ENCODE results near the gene CACNA2D3.

The CACNA2D3 gene

GRCh38 chr3:54712539-54712938 is 590.2 kb downstream of the CACNA2D3 start:
- no peak for DNase-seq

GRCh38 chr3:54713031-54713430 is 590.7 kb downstream of the CACNA2D3 start:
- DNase-seq = no peak

DNA sequence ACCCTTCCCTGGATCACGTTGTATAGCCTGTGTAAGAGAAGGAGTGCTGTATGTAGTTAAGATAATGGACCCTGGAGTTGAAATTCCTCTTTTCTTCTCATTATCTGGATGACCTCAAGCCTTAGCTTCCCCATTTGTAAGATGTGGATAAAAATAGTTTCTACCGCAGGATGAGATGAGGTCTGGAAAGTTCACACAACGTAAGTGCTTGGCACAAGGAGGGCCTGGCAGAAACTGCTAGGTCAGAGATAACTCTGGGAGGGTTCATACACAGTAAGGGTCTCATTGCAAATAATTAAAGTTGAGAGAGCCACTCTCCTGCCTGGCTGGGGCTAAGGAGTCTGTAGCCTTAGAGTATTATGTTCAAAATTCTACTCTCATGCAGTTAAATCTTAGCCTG is 591.1 kb downstream of the CACNA2D3 start:
- no peak for DNase-seq

DNA sequence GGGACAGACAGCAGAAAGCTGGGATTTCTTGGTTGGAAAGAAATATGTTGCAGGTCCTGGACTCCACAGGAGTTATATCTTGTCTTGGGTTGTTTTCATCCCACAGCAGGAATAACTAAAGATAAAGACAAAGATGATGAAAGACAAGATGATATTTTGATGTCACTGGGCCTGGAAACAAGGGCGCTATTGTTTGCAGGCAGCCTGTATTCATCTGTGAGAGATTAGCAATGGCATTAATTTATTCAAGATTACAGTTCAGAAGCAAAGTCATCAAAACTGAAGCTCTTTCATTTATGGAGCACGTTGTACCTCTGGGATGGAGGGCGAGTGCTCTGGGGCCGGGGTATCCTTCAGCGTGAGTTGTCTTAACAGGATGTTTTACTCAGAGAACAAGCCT is 591.7 kb downstream of the CACNA2D3 start:
- no peak for DNase-seq

- no peak for DNase-seq
Measured at GRCh38 chr3:54717506-54717905, 595.2 kb downstream of the CACNA2D3 start.

GRCh38 chr3:54719914-54720313 is 597.6 kb downstream of the CACNA2D3 start:
- no peak for DNase-seq

DNA sequence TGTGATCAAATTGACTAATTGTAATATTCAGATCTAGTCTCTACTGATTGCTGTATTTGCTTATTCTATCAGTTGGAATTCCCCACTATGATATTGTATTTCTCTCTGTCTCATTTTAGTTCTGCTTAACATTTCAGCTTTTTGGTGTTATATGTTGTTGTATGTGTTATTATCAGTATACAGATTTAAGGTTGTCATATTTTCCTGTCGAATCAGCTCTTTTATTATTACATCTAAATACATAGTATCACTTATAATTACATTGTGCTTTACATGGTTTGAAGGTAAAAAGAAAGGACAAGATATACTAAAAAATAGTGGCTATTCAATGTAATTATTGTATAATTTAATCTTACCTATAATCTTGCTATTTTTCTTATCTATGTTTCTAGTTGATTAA is 598.3 kb downstream of the CACNA2D3 start:
- no peak for DNase-seq

DNA sequence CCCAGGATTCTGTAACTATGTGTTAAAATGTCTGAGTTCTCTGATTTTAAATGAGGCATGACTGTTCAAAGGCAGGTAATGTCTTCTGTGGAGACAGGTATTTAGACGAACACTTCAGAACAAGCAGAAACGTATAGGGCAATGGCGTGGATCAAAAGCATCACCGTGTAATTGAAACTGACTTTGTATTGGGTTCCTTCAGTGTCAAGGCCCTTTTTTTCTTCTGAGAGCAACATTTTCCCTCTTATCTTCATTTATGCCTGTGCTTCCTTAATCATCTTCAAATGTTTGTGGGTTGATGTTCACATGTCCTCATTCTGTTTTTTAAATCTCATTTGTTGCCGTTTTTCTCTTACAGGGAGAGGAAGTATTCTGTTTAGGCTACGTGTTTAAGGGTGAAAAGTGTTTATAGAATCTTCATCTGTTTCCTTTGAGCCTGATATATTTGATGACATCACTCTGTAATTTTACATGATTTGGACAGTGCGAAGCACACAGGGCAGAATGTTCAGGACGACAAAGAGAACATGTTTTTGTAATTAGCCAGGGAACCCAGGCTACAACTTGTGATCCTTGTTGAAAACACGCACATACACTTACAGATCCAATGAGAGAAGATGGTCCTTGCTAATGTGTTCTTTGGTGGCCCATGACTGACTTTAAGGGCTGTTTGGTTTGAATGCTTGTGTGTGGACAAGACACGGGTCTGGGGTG is 609.5 kb downstream of the CACNA2D3 start:
- no peak for DNase-seq

DNA sequence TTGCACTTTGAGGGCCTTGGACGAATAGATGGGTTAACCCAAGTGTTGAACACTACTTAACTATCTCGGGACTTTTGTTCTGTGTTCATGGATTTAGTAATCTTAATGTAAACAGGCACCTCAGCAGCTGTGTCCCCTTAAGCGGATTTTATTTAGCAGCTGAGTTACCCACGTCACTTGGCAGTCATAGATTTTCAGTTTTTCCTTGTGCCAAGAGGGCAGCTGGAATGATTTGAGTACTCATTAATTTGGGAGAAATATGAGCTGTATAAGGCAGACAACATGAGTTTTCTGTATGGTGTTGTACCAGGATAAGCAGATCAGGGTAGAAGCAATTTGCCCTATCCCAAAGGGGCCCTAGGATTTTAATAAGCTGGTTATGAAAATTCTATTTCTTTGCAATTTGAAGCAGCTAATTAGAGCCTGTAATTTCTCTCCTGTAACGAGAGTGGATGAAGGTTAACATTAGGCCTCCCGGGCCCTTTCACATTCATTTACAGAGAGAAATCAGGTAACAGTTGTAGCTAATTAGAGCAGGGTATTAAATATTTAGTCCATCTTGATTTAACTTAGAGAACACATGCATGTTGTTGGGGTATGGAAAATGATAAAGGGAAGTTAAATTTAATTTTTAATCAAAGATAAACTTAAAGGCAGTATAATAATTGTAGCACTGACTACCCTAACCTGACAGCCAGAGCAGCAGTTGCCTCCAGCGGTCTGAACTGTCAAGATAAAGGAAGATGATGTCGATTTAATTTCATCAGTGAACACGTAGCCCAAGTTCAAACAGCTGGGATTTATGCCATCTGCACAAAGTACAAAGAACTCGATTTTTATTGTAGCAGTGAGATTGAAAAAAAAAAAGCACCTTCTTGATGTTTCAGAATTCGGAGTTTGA is 611.0 kb downstream of the CACNA2D3 start:
- DNase-seq = no peak

DNA sequence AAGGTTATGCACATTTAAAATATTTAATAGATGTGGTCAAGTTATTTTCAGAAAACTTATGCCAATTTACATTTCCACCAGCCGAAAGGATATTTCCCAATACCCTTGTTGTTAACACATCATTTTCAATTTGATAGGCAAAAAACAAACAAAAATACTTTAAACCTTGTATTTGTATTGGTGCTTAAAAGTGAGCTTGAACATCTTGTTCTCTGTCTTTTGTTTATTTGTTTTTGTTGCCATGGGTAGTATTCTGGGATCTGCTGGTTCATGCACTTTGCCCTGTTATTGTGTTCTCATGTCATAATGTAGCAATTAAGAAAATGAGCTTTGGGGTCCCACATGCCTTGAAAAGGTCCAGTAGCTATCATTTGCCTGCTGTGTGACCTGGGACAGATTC is 614.1 kb downstream of the CACNA2D3 start:
- no peak for DNase-seq

- no peak for DNase-seq
Measured at GRCh38 chr3:54743755-54744154, 621.4 kb downstream of the CACNA2D3 start.

DNA sequence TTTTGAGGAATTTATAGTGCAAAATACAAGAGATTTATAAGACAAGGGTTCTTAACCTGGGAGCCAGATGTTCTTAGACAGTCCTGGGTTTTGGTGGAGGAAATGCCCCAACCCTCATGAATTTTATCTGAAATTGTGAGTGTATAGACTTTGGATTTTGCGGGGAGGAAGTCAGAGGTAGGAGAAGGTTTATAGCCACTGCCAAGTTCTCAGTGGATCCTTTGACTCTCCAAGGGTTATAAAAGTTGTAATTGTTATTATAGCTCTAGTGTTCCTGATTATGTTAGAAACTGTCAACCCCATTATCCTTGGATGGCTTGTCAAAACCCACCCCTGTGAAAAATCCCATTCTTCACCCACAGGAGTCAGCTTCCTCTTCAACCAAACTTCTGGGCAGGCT is 621.9 kb downstream of the CACNA2D3 start:
- DNase-seq = no peak

DNA sequence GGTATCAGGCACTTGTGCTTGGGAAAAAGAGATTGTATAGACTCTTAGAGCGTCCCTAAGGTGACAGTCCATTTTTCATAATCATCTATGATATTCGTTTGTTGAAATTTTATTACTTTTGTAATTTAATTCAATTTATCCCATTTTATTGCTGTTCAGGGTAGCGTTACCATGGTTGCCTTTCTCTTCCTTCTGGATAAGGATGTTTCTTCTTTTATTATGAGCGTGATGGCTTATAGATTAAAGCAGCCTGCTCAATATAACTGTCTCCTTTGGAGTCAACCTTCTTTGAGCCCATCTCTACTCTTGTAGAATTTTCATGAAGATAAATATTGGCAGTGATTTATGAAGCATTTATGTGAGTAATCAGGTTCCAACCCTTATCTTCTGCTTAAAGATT is 623.5 kb downstream of the CACNA2D3 start:
- DNase-seq = no peak

DNA sequence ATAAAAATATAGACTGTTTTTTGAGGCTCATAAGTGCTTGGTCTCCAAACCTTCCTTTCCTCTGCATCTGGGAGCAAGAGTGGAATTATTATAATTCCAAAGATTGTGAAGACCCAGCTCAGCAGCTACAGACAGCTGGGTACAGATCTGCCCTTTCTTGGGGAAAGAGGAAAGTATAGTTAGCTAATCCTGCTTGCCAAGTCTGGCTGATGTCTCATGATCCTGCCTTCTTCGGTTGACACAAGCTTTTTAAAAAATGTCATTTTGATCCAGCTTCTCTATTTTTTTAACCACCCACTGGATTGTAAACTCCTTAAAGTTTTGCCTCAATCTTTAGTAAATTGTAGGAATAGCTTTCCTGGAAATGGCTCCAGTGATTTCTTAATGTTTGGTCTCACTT is 624.4 kb downstream of the CACNA2D3 start:
- DNase-seq = no peak

- no peak for DNase-seq
Measured at GRCh38 chr3:54755756-54756155, 633.4 kb downstream of the CACNA2D3 start.

DNA sequence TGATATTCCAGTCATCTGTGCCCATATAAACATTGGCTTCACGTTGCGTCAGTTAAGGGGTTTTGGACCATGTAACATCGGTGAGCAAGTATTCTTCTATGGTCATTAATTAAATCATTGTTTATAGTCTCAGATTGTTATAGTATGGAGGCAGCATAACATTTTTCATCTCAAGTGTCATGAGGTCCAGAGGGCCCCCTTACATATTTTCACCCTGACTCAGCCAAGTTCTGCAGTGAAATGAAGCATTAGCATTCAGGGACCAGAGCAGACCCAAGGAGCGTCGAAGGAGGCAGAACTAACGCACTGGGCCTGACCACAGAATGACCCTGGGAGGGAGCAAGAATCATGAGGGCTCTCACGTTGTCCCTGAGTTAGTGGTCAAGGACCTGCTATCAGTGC is 634.0 kb downstream of the CACNA2D3 start:
- DNase-seq = no peak

- DNase-seq = no peak
Measured at GRCh38 chr3:54758461-54758860, 636.1 kb downstream of the CACNA2D3 start.

DNA sequence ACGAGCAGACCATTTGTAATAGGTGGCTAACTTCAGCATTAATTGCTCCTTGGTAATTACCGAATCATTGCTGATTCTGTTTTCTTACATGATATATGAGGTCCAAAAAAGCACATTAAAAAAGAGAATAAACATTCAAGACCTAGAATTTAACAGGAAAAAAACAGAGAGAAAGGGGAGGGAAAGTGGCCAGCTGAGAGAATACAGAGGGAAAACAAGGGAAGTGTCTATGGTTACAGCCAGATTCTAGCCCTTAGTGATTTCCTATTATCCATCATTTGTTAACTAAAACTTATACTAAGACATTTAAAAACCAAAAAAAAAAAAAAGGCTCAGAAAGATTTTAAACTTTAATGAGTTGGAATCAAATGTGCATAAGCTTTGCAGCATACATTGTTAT is 636.8 kb downstream of the CACNA2D3 start:
- no peak for DNase-seq

DNA sequence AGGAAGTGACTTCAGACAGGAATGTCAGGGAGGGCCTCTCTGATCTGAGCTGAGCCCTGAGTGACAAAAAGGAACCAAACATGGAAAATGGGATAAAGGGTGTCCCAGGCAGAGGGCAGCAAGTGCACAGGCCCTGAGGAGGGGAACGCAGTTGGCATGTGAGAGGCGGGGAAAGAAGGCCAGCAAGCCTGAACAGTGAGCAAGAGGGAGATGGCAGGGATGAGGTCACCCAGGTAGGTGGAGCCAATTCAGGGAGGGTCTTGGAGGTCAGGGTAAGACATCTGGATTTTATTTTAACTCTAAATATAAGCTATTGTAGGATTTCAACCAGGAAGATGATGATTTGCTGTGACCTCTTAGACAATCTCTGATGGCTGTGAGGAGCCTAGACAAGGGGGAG is 637.8 kb downstream of the CACNA2D3 start:
- DNase-seq = no peak

DNA sequence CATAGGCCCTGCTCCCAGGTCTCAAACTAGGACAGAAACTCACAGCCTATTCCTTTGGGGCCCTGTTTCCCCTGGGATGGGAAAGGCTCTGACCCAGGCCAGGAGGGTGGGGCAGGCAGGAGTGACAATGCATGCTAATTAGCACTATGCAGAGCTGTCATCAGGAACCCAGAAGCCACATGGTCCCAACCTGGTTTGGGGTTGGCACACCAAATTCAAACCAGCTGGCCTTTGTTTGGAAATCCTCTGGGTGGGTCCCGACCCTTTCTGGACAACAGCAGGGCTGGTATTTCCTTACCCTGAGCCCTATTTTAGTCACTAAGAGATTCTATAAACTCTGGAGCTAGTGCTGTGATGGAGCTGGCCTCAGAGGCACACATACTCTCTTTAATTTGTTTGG is 639.3 kb downstream of the CACNA2D3 start:
- no peak for DNase-seq

GRCh38 chr3:54764911-54765310 is 642.6 kb downstream of the CACNA2D3 start:
- DNase-seq = no peak

- DNase-seq = no peak
Measured at GRCh38 chr3:54771050-54771449, 648.7 kb downstream of the CACNA2D3 start.

DNA sequence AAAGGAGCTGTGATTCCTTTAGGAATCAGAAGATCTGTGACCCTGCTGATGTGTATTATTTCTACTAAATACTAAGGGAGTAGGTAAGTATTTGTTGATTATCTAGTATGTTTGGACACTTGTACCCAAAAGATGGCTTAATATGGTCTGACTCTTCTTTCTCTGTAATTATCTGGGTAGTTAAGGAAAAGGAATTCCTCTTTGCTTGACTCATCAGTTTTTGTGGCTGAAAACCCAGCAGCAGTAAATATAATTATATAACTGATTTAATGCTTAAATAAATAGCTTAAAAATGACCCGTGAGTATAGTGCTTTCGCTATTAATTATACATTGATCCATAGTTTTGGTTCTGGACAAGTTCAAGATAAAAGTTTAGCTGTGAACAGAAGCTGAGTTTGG is 649.7 kb downstream of the CACNA2D3 start:
- DNase-seq = no peak

GRCh38 chr3:54772746-54773145 is 650.4 kb downstream of the CACNA2D3 start:
- no peak for DNase-seq

Data from CD4-positive, alpha-beta T cell treated with Interleukin-10 for 1 hour (primary cell).